ENCODE measurements around the gene TBC1D1. TPM values are rescaled to one million over a fixed set of nuclear protein-coding genes. Genes with fewer than 3 reads are reported as not detected.

TBC1D1 gene
- total RNA-seq, 4 donors from 2014 or later, result 56.4 to 127 (median 94.8) TPM

GRCh38 chr4:38023347-38024205 is 132.7 kb downstream of the TBC1D1 start:
- DNase-seq (ENCODE audit: low spot score) (no peak), ATAC-seq (ENCODE audit: low FRiP score) (no peak)
- TF ChIP-seq CTCF (IDR thresholded peaks at IDR 0.05), result no peak

DNA sequence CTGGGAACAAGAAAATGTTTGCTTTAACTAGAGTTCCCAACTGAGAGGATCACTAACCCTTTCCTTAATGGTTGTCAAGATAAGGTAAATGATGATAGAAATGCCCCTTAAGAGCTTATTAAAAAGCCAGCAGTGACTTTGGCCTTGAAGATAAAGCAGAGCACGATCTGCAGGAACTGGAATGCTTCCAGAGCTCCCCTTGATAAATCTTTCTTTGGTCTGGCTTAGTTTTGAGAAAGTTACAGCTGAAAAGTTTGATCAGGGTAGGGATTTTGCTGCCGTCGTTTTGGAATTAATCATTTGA is 133.3 kb downstream of the TBC1D1 start:
- ATAC-seq (ENCODE audit: low FRiP score) (no peak), DNase-seq (ENCODE audit: low spot score) (no peak)
- TF ChIP-seq CTCF (IDR thresholded peaks at IDR 0.05), result no peak

DNA sequence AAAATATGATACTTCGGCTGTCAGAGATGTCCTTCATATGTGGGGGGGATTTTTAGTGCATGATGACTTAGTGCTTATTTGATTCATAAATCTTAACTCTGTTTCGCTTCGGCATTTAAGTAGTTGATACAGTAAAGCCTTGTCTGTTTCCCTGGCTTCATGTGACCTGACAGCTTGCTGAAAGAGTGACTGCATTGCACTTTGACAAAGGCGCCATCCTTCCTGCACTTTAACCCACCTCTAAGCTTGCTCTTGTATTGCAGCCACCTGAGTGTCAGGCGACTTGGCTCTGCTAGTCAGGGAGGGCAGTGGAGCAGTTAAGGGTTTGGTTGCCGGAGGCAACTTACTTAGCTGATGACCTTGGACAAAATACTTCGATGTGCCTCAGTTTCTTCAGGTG is 134.8 kb downstream of the TBC1D1 start:
- TF ChIP-seq CTCF (IDR thresholded peaks at IDR 0.05), result no peak
- ATAC-seq (ENCODE audit: low FRiP score) (no peak), DNase-seq (ENCODE audit: low spot score) (no peak)

DNA sequence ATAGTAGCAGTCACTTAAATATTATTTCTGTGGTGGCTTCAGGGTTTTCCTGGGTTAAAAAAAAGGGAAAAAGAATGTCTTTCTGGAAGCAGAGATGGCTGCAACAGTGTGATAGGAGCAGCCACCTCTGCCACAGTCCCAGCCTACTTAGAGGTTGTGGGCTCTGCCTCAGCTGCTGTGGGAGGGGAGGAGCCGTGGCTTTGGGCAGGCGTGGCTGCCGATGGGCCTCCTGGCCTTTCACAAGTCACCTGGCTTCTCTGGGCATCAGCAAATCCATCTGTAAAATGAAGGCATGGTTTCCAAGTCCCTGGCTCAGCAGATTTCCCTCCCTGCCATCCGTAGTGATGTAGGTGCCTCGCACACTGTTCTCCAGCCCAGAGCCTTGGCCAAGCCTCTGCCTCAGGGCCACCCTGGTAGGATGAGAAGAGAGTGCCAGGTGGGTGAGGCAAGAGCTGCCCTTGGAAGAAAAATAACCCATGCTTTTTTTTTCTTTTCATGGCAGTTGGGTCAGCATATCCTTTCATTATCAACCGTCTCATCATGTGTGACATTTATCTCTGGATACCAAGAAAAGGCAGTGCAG is 135.4 kb downstream of the TBC1D1 start:
- ATAC-seq (ENCODE audit: low FRiP score), result no peak
- no peak for TF ChIP-seq CTCF (IDR thresholded peaks at IDR 0.05)

GRCh38 chr4:38030023-38030422 is 139.1 kb downstream of the TBC1D1 start:
- no peak for TF ChIP-seq CTCF (IDR thresholded peaks at IDR 0.05)
- ATAC-seq (ENCODE audit: low FRiP score) (no peak), DNase-seq (ENCODE audit: low spot score) (no peak)

More for the DNA sequence above, 135.4 kb downstream of the TBC1D1 start:
- DNase-seq (ENCODE audit: low spot score), result no peak

- ATAC-seq (ENCODE audit: low FRiP score), result no peak
- no peak for TF ChIP-seq CTCF (IDR thresholded peaks at IDR 0.05)
- DNase-seq (ENCODE audit: low spot score), result no peak
Measured at GRCh38 chr4:38034986-38035882, 144.3 kb downstream of the TBC1D1 start.
